ENCODE data around the gene PHACTR3. TPM values are rescaled to one million over a fixed set of nuclear protein-coding genes. Genes with fewer than 3 reads are reported as not detected.

Gene PHACTR3
- total RNA-seq, 6 experiments from 2014 or later: 0.12 to 0.35 (median 0.23) TPM; not detected in 2

DNA sequence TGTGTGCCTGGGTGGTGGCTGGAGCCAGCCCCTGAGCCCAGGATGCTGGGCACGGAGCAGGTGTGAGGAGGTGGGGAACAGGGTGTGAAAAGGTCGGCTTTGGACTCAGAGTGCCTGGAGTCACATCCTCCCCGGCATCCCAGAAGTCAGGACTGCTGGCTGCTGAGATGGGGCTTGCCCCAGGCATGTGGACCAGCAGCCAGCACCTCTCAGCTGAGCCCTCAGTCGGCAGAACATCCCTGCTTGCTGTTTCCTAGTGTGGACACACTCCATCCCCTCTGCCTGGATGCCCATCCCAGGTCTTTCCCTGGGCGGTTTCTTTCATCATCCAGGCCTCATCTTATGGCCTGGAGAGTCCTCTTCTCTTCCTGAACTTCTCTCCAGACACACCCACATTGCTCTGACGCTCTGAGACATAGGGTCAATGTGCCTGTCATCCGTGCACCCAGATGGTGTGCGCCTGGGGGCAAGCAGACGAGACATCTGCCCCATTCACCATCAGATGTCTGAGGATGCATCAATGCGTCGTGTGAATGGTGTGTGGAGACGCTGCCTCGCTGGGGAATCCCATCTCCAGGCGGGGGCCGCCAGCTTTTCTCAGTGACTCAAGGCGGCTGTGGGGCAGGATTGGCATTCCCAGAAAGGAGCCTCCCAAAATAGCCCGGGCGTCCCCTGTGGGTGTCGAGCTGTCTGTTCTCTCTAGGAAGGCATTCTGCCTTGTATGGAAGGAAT, 224.9 kb downstream of the PHACTR3 start:
- Histone ChIP-seq H3K4me1 (no peaks in the 10 kb centered on the region), H3K9me3 (no peaks in the 10 kb centered on the region), H3K27ac (no peak overlapping the region), H3K27me3 (no peaks in the 10 kb centered on the region), H3K4me3 (no peak overlapping the region), H3K36me3 (no peaks in the 10 kb centered on the region)
- TF ChIP-seq, protein P1, sequence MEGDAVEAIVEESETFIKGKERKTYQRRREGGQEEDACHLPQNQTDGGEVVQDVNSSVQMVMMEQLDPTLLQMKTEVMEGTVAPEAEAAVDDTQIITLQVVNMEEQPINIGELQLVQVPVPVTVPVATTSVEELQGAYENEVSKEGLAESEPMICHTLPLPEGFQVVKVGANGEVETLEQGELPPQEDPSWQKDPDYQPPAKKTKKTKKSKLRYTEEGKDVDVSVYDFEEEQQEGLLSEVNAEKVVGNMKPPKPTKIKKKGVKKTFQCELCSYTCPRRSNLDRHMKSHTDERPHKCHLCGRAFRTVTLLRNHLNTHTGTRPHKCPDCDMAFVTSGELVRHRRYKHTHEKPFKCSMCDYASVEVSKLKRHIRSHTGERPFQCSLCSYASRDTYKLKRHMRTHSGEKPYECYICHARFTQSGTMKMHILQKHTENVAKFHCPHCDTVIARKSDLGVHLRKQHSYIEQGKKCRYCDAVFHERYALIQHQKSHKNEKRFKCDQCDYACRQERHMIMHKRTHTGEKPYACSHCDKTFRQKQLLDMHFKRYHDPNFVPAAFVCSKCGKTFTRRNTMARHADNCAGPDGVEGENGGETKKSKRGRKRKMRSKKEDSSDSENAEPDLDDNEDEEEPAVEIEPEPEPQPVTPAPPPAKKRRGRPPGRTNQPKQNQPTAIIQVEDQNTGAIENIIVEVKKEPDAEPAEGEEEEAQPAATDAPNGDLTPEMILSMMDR (IDR thresholded peaks at IDR 0.05): no peak
- TF ChIP-seq POLR2A (IDR thresholded peaks at IDR 0.05): no peak
- WGBS (ENCODE audit: insufficient coverage, low coverage, low lambda C conversion rate, missing lambda C conversion rate): 33% methylated on average over 3 of the region's 19 CpGs
- DNase-seq: no peak
- ATAC-seq: no peak
- intact Hi-C loops (cut with DNase I): no loop called here

DNA sequence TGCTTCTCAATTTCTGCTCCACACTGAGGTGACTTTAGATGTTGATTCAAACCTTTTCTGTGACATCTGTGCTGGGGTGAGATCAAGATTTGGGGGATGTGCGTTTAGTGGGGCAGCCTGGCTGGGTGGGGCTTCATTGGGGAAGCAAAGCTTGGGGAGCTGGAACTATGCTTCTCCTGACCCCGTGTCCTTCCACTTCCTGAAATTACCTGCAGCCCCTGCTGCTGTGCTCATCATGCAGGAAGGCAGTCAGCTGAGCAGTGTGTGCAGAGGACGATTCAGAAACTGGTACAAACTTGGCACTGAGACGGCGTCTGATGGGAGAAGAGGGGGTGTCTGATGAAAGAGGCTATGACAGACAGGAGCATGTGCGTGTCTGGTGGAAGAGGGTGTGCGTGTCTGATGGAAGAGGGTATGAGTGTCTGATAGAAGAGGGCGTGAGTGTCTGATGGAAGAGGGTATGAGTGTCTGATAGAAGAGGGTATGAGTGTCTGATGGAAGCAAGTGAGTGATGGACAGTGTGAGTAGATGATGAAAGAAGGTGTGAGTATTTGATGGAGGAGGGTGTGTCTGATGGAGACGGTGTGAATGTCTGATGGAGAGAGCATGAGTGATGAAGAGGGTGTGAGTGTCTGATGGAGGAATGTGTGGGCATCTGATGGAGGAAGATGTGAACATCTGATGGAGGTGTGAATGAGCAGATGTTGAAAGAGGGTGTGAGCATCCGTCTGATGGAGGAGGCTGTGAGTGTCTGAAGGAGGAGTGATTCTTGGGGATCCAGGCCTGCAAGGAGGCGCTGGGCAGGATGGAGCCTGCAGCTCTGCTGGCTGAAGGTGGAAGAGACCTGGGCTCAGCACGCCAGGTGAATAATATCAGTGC, 225.7 kb downstream of the PHACTR3 start:
- 40% methylated on average over 10 of the region's 12 CpGs for WGBS (ENCODE audit: insufficient coverage, low coverage, low lambda C conversion rate, missing lambda C conversion rate)
- Histone ChIP-seq H3K9me3 (no peaks in the 10 kb centered on the region), H3K4me1 (no peaks in the 10 kb centered on the region), H3K27ac (no peak overlapping the region), H3K4me3 (no peak overlapping the region), H3K27me3 (no peaks in the 10 kb centered on the region), H3K36me3 (no peaks in the 10 kb centered on the region)
- intact Hi-C loops (cut with DNase I): no loop called here
- no peak for TF ChIP-seq POLR2A (IDR thresholded peaks at IDR 0.05)
- TF ChIP-seq, protein P1 (IDR thresholded peaks at IDR 0.05): no peak
- ATAC-seq (no peak), DNase-seq (no peak)

DNA sequence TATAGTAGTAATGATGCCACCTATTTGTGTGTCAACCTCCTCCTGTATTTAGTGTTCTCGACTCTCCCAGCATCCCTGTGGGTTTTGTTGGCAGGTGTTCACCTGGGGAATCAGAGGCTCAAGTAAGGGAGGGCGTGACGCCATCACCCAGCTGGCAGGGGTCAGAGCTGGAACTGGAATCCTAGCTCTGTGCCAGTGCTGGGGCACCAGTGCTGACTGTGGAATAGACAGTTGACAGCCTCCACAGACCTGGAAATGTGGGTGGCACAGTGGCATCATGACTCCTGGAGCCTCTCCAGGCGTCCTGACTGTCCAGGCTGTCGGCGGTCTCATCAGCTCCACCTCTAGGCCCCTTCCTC, 226.3 kb downstream of the PHACTR3 start:
- no peak for TF ChIP-seq POLR2A (IDR thresholded peaks at IDR 0.05)
- H3K4me1 ChIP-seq: no peaks in the 10 kb centered on the region
- WGBS (ENCODE audit: insufficient coverage, low coverage, low lambda C conversion rate, missing lambda C conversion rate): 0% methylated on average over 1 of the region's 6 CpGs
- H3K27me3 ChIP-seq: no peaks in the 10 kb centered on the region
- H3K36me3 ChIP-seq: no peaks in the 10 kb centered on the region
- DNase-seq (no peak), ATAC-seq (no peak)
- no peak overlapping the region for H3K27ac ChIP-seq
- intact Hi-C loops (cut with DNase I): no loop called here
- no peaks in the 10 kb centered on the region for H3K9me3 ChIP-seq
- no peak overlapping the region for H3K4me3 ChIP-seq

DNA sequence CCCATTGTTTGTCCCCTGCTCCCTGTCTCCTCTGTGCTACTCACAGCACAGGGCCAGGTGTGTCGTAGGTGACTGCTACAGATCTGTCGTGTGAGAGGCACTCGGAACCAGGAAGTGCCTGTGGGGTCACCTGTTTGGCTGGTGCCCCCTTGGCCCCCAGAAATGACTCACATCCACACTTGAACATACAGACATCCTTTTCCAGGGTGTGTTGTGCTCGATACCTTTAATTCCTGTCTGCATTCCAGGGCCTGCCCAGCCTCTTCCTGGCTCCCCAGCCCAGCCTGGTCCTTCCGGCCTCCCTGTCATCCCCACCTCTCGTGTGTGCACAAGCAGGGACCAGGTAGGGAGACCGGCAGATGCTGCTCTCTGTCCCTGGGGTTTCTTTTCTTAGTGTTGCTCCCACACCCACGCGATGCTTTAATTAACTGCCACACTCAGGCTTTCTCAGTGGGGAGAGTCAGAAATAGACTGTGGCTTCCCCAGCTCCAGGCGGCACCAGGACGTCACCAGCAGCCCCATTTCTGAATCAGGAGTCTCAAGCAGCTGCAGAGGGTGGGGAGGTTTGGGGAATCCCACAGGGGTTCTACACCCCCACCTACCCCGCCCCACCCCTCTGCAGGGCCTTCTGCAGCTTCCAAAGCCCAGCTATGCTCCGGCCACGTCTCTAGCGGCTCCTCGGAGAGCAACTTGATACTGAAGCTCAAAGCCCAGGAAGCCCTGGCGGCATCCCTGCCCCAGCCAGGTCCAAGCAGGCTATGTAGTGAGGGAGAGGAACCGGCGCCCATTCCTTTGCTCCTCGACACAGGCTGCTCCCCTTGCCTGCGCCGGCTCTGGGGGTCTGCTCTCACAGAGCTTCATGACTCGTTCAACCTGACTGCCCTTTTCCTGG, 226.9 kb downstream of the PHACTR3 start:
- no peaks in the 10 kb centered on the region for H3K4me1 ChIP-seq
- ATAC-seq (no peak), DNase-seq (no peak)
- H3K27me3 ChIP-seq: no peaks in the 10 kb centered on the region
- intact Hi-C loops (cut with DNase I): no loop called here
- no peaks in the 10 kb centered on the region for H3K36me3 ChIP-seq
- H3K27ac ChIP-seq: no peak overlapping the region
- H3K9me3 ChIP-seq: no peaks in the 10 kb centered on the region
- WGBS (ENCODE audit: insufficient coverage, low coverage, low lambda C conversion rate, missing lambda C conversion rate): 49% methylated on average over 11 of the region's 23 CpGs
- no peak for TF ChIP-seq POLR2A (IDR thresholded peaks at IDR 0.05)
- TF ChIP-seq, protein P1 (IDR thresholded peaks at IDR 0.05): no peak
- H3K4me3 ChIP-seq: no peak overlapping the region

All from right lobe of liver (tissue), 6 donors.